ENCODE results near the gene MROH7.

DNA sequence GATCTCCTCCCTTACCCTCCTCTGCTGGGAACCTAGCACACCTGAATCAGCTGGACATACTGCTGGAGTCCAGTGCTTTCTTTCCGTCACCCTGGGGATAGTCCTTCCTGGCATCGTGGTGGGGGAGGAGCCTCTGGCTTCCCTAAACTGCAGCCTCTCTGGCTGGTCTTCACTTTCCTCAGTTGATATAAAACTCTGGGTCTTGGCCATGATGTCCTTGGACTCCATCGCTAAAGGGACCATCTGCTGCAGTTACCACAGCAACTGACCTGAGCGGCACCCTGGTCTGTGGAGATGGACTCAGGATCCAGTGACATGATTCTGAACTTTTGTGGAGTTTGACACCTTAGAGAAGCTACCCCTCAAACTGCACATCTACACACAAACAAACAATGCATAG lies 99.9 kb downstream of the MROH7 start:
- TF ChIP-seq POLR2A (IDR thresholded peaks at IDR 0.05; ENCODE audit: low read length) (no peak), GATA1 (IDR thresholded peaks at IDR 0.05; ENCODE audit: low read depth, low read length) (no peak)
